ENCODE results near the gene RNF151.

GRCh38 chr16:2009164-2009711, 42.6 kb downstream of the RNF151 start:
- TF ChIP-seq SP1 (IDR thresholded peaks at IDR 0.05) = no peak
- no peak for TF ChIP-seq ELF4 (IDR thresholded peaks at IDR 0.05)
- TF ChIP-seq FOXM1 (IDR thresholded peaks at IDR 0.05; ENCODE audit: borderline replicate concordance) = no peak
- no peak for TF ChIP-seq FOXA1 (IDR thresholded peaks at IDR 0.05)
- no peak for TF ChIP-seq L3MBTL2 (conservative IDR thresholded peaks at IDR 0.05)
- TF ChIP-seq FOXK2 (IDR thresholded peaks at IDR 0.05) = no peak
- TF ChIP-seq ZNF384 (IDR thresholded peaks at IDR 0.05) = no peak
- TF ChIP-seq PKNOX1 (IDR thresholded peaks at IDR 0.05) = no peak
- TF ChIP-seq HDGF (IDR thresholded peaks at IDR 0.05; ENCODE audit: borderline replicate concordance) = no peak
- TF ChIP-seq SUZ12 (IDR thresholded peaks at IDR 0.05) = no peak
- no peak for TF ChIP-seq NFRKB (IDR thresholded peaks at IDR 0.05)
- TF ChIP-seq ARNT (IDR thresholded peaks at IDR 0.05) = no peak
- TF ChIP-seq BHLHE40 (IDR thresholded peaks at IDR 0.05; ENCODE audit: borderline replicate concordance) = no peak
- TF ChIP-seq TARDBP (IDR thresholded peaks at IDR 0.05) = no peak

Measured in HEK293T (cell line).